ENCODE measurements around the gene VDR.

The VDR gene

GRCh38 chr12:47894068-47894467 is 10.7 kb downstream of the VDR start:
- no peak overlapping the region for H3K4me3 ChIP-seq
- H3K9me3 ChIP-seq: no peaks in the 10 kb centered on the region
- no peak for DNase-seq (ENCODE audit: low spot score in 2 of 2)
- no peaks in the 10 kb centered on the region for H3K36me3 ChIP-seq (replicated peaks)
- no peaks in the 10 kb centered on the region for H3K27me3 ChIP-seq (ENCODE audit: low read depth)
- in situ Hi-C loops (cut with MboI; ENCODE audit: low sequenced_read_pairs): no loop called here
- H3K4me1 ChIP-seq: no peaks in the 10 kb centered on the region

GRCh38 chr12:47892819-47893218 is 12.0 kb downstream of the VDR start:
- Histone ChIP-seq H3K9me3 (no peaks in the 10 kb centered on the region), H3K36me3 (replicated peaks) (no peaks in the 10 kb centered on the region), H3K4me3 (no peak overlapping the region), H3K27me3 (ENCODE audit: low read depth) (no peaks in the 10 kb centered on the region), H3K4me1 (no peaks in the 10 kb centered on the region)
- in situ Hi-C loops (cut with MboI; ENCODE audit: low sequenced_read_pairs): no loop called here
- no peak for DNase-seq (ENCODE audit: low spot score in 2 of 2)

- Histone ChIP-seq H3K4me1 (no peaks in the 10 kb centered on the region), H3K36me3 (replicated peaks) (no peaks in the 10 kb centered on the region), H3K27me3 (ENCODE audit: low read depth) (no peaks in the 10 kb centered on the region), H3K9me3 (no peaks in the 10 kb centered on the region), H3K4me3 (no peak overlapping the region)
- DNase-seq (ENCODE audit: low spot score in 2 of 2): no peak
- in situ Hi-C loops (cut with MboI; ENCODE audit: low sequenced_read_pairs): no loop called here
Measured at GRCh38 chr12:47891356-47891755, 13.4 kb downstream of the VDR start.

GRCh38 chr12:47889040-47889439 is 15.8 kb downstream of the VDR start:
- H3K36me3 ChIP-seq (replicated peaks): no peaks in the 10 kb centered on the region
- DNase-seq (ENCODE audit: low spot score in 2 of 2): no peak
- no peaks in the 10 kb centered on the region for H3K27me3 ChIP-seq (ENCODE audit: low read depth)
- no peaks in the 10 kb centered on the region for H3K9me3 ChIP-seq
- no peaks in the 10 kb centered on the region for H3K4me1 ChIP-seq
- in situ Hi-C loops (cut with MboI; ENCODE audit: low sequenced_read_pairs): no loop called here
- no peak overlapping the region for H3K4me3 ChIP-seq

GRCh38 chr12:47888153-47888819 is 16.5 kb downstream of the VDR start:
- no peaks in the 10 kb centered on the region for H3K4me1 ChIP-seq
- in situ Hi-C loops (cut with MboI; ENCODE audit: low sequenced_read_pairs): no loop called here
- no peaks in the 10 kb centered on the region for H3K27me3 ChIP-seq (ENCODE audit: low read depth)
- H3K4me3 ChIP-seq: no peak overlapping the region
- no peaks in the 10 kb centered on the region for H3K9me3 ChIP-seq
- no peak for DNase-seq (ENCODE audit: low spot score in 2 of 2)
- no peaks in the 10 kb centered on the region for H3K36me3 ChIP-seq (replicated peaks)

GRCh38 chr12:47887529-47887928 is 17.3 kb downstream of the VDR start:
- in situ Hi-C loops (cut with MboI; ENCODE audit: low sequenced_read_pairs): no loop called here
- no peak overlapping the region for H3K4me3 ChIP-seq
- no peaks in the 10 kb centered on the region for H3K4me1 ChIP-seq
- H3K9me3 ChIP-seq: no peaks in the 10 kb centered on the region
- H3K27me3 ChIP-seq (ENCODE audit: low read depth): no peaks in the 10 kb centered on the region
- H3K36me3 ChIP-seq (replicated peaks): no peaks in the 10 kb centered on the region
- DNase-seq (ENCODE audit: low spot score in 2 of 2): no peak

- H3K4me1 ChIP-seq: no peaks in the 10 kb centered on the region
- in situ Hi-C loops (cut with MboI; ENCODE audit: low sequenced_read_pairs): no loop called here
Measured at GRCh38 chr12:47886510-47887240, 18.1 kb downstream of the VDR start.

GRCh38 chr12:47885566-47885965 is 19.2 kb downstream of the VDR start:
- H3K4me3 ChIP-seq: no peak overlapping the region
- DNase-seq (ENCODE audit: low spot score in 2 of 2): no peak
- no peaks in the 10 kb centered on the region for H3K4me1 ChIP-seq
- in situ Hi-C loops (cut with MboI; ENCODE audit: low sequenced_read_pairs): no loop called here
- H3K9me3 ChIP-seq: no peaks in the 10 kb centered on the region
- H3K27me3 ChIP-seq (ENCODE audit: low read depth): peaks cover 3% of the 10 kb centered on the region; the same call in 1 of the 2 replicates
- no peaks in the 10 kb centered on the region for H3K36me3 ChIP-seq (replicated peaks)

More at GRCh38 chr12:47886510-47887240, 18.1 kb downstream of the VDR start:
- Histone ChIP-seq H3K36me3 (replicated peaks) (no peaks in the 10 kb centered on the region), H3K27me3 (ENCODE audit: low read depth) (no peaks in the 10 kb centered on the region), H3K9me3 (no peaks in the 10 kb centered on the region), H3K4me3 (no peak overlapping the region)
- no peak for DNase-seq (ENCODE audit: low spot score in 2 of 2)

GRCh38 chr12:47885012-47885501 is 19.7 kb downstream of the VDR start:
- no peaks in the 10 kb centered on the region for H3K9me3 ChIP-seq
- H3K4me1 ChIP-seq: no peaks in the 10 kb centered on the region
- in situ Hi-C loops (cut with MboI; ENCODE audit: low sequenced_read_pairs): no loop called here
- H3K27me3 ChIP-seq (ENCODE audit: low read depth): peaks cover 3% of the 10 kb centered on the region; the same call in 1 of the 2 replicates
- no peak for DNase-seq (ENCODE audit: low spot score in 2 of 2)
- no peak overlapping the region for H3K4me3 ChIP-seq
- no peaks in the 10 kb centered on the region for H3K36me3 ChIP-seq (replicated peaks)

- no peak for DNase-seq (ENCODE audit: low spot score in 2 of 2)
- no peaks in the 10 kb centered on the region for H3K9me3 ChIP-seq
- H3K4me3 ChIP-seq: no peak overlapping the region
- in situ Hi-C loops (cut with MboI; ENCODE audit: low sequenced_read_pairs): no loop called here
- H3K27me3 ChIP-seq (ENCODE audit: low read depth): peaks cover 3% of the 10 kb centered on the region; the same call in 1 of the 2 replicates
- H3K4me1 ChIP-seq: no peaks in the 10 kb centered on the region
- no peaks in the 10 kb centered on the region for H3K36me3 ChIP-seq (replicated peaks)
Measured at GRCh38 chr12:47884501-47884900, 20.3 kb downstream of the VDR start.

GRCh38 chr12:47883663-47884195 is 21.1 kb downstream of the VDR start:
- H3K36me3 ChIP-seq (replicated peaks): no peaks in the 10 kb centered on the region
- no peaks in the 10 kb centered on the region for H3K4me1 ChIP-seq
- no peak for DNase-seq (ENCODE audit: low spot score in 2 of 2)
- in situ Hi-C loops (cut with MboI; ENCODE audit: low sequenced_read_pairs): no loop called here
- no peak overlapping the region for H3K4me3 ChIP-seq
- no peaks in the 10 kb centered on the region for H3K9me3 ChIP-seq
- H3K27me3 ChIP-seq (ENCODE audit: low read depth): peaks cover 3% of the 10 kb centered on the region; the same call in 1 of the 2 replicates

GRCh38 chr12:47882781-47883546 is 21.8 kb downstream of the VDR start:
- peaks cover 3% of the 10 kb centered on the region; the same call in 1 of the 2 replicates for H3K27me3 ChIP-seq (ENCODE audit: low read depth)
- in situ Hi-C loops (cut with MboI; ENCODE audit: low sequenced_read_pairs): no loop called here
- H3K4me1 ChIP-seq: no peaks in the 10 kb centered on the region
- H3K4me3 ChIP-seq: no peak overlapping the region
- no peaks in the 10 kb centered on the region for H3K9me3 ChIP-seq
- DNase-seq (ENCODE audit: low spot score in 2 of 2): no peak
- H3K36me3 ChIP-seq (replicated peaks): no peaks in the 10 kb centered on the region

- no peak overlapping the region for H3K4me3 ChIP-seq
- H3K27me3 ChIP-seq (ENCODE audit: low read depth): peaks cover 3% of the 10 kb centered on the region; the same call in 1 of the 2 replicates
- H3K4me1 ChIP-seq: no peaks in the 10 kb centered on the region
- no peaks in the 10 kb centered on the region for H3K36me3 ChIP-seq (replicated peaks)
- in situ Hi-C loops (cut with MboI; ENCODE audit: low sequenced_read_pairs): no loop called here
- no peak for DNase-seq (ENCODE audit: low spot score in 2 of 2)
- H3K9me3 ChIP-seq: no peaks in the 10 kb centered on the region
Measured at GRCh38 chr12:47881826-47882427, 22.9 kb downstream of the VDR start.

Data from HAP-1 (cell line).